ENCODE data around the gene SLC13A5. TPM values are rescaled to one million over a fixed set of nuclear protein-coding genes. Genes with fewer than 3 reads are reported as not detected.
A peak's percentile ranks its signal among the peaks of the same experiment; 100 is the strongest.

The SLC13A5 gene
- total and polyA plus RNA-seq, 5 donors from 2014 or later: not detected

GRCh38 chr17:6639586-6640535 lies 73.3 kb downstream of the SLC13A5 start:
- H3K27me3 ChIP-seq (ENCODE audit: control insufficient read depth, insufficient read depth, low read length): no peaks in the 10 kb centered on the region
- Mint-ChIP-seq H3K27ac (peak overlapping the region in 2 of 3 donors; percentile 87 to 98), H3K27me3 (peaks cover 8% of the 10 kb centered on the region), H3K4me1 (peaks cover 24 to 63% (median 43%) of the 10 kb centered on the region in 4 donors), H3K9me3 (no peaks in the 10 kb centered on the region), H3K36me3 (peaks cover 10% of the 10 kb centered on the region), H3K4me3 (peak overlapping the region; percentile 93 to 98 (median 95))
- no peaks in the 10 kb centered on the region for H3K9me3 ChIP-seq (ENCODE audit: control insufficient read depth in 2 of 2, low read length in 2 of 2)
- ATAC-seq (ENCODE audit: low read depth in 2 of 2) (peak in 1 of 2 donors; percentile 10), DNase-seq (peak in 2 of 3 donors; percentile 26 to 50)
- peak overlapping the region; percentile 92 for H3K4me3 ChIP-seq (ENCODE audit: low read depth, low read length)
- H3K36me3 ChIP-seq (ENCODE audit: control insufficient read depth, insufficient read depth, low read length): peaks cover 13% of the 10 kb centered on the region
- H3K27ac ChIP-seq (ENCODE audit: insufficient read depth, low read length, poor library complexity, severe bottlenecking): peak overlapping the region; percentile 83
- peaks cover 35% of the 10 kb centered on the region for H3K4me1 ChIP-seq (ENCODE audit: control insufficient read depth, insufficient read depth, low read length, poor library complexity, severe bottlenecking)

GRCh38 chr17:6639014-6639585 lies 74.1 kb downstream of the SLC13A5 start:
- ATAC-seq (ENCODE audit: low read depth in 2 of 2) (no peak), DNase-seq (peak in 1 of 3 donors; percentile 5)
- Mint-ChIP-seq H3K36me3 (peaks cover 9% of the 10 kb centered on the region), H3K27me3 (peaks cover 8% of the 10 kb centered on the region), H3K4me1 (peaks cover 22 to 61% (median 40%) of the 10 kb centered on the region in 4 donors), H3K27ac (peak overlapping the region; percentile 48 to 98 (median 87)), H3K9me3 (no peaks in the 10 kb centered on the region), H3K4me3 (peak overlapping the region; percentile 93 to 98 (median 95))
- Histone ChIP-seq H3K9me3 (ENCODE audit: control insufficient read depth in 2 of 2, low read length in 2 of 2) (no peaks in the 10 kb centered on the region), H3K27ac (ENCODE audit: insufficient read depth, low read length, poor library complexity, severe bottlenecking) (no peak overlapping the region), H3K27me3 (ENCODE audit: control insufficient read depth, insufficient read depth, low read length) (no peaks in the 10 kb centered on the region), H3K36me3 (ENCODE audit: control insufficient read depth, insufficient read depth, low read length) (peaks cover 11% of the 10 kb centered on the region), H3K4me3 (ENCODE audit: low read depth, low read length) (no peak overlapping the region), H3K4me1 (ENCODE audit: control insufficient read depth, insufficient read depth, low read length, poor library complexity, severe bottlenecking) (peaks cover 35% of the 10 kb centered on the region)

GRCh38 chr17:6638046-6638908 lies 74.9 kb downstream of the SLC13A5 start:
- Histone ChIP-seq H3K4me3 (ENCODE audit: low read depth, low read length) (no peak overlapping the region), H3K4me1 (ENCODE audit: control insufficient read depth, insufficient read depth, low read length, poor library complexity, severe bottlenecking) (peaks cover 35% of the 10 kb centered on the region), H3K36me3 (ENCODE audit: control insufficient read depth, insufficient read depth, low read length) (peaks cover 9% of the 10 kb centered on the region), H3K9me3 (ENCODE audit: control insufficient read depth in 2 of 2, low read length in 2 of 2) (no peaks in the 10 kb centered on the region), H3K27ac (ENCODE audit: insufficient read depth, low read length, poor library complexity, severe bottlenecking) (no peak overlapping the region), H3K27me3 (ENCODE audit: control insufficient read depth, insufficient read depth, low read length) (no peaks in the 10 kb centered on the region)
- Mint-ChIP-seq H3K27ac (peak overlapping the region; percentile 14 to 87 (median 60)), H3K9me3 (no peaks in the 10 kb centered on the region), H3K4me3 (peak overlapping the region; percentile 21 to 98 (median 94)), H3K36me3 (peaks cover 15% of the 10 kb centered on the region), H3K27me3 (peaks cover 8% of the 10 kb centered on the region), H3K4me1 (peaks cover 17 to 56% (median 36%) of the 10 kb centered on the region in 4 donors)
- DNase-seq (no peak), ATAC-seq (ENCODE audit: low read depth in 2 of 2) (no peak)

GRCh38 chr17:6637458-6637840 lies 75.7 kb downstream of the SLC13A5 start:
- H3K4me3 Mint-ChIP-seq: peak overlapping the region in 3 of 4 donors; percentile 22 to 70 (median 66)
- Histone ChIP-seq H3K27ac (ENCODE audit: insufficient read depth, low read length, poor library complexity, severe bottlenecking) (no peak overlapping the region), H3K4me1 (ENCODE audit: control insufficient read depth, insufficient read depth, low read length, poor library complexity, severe bottlenecking) (peaks cover 34% of the 10 kb centered on the region), H3K27me3 (ENCODE audit: control insufficient read depth, insufficient read depth, low read length) (no peaks in the 10 kb centered on the region), H3K36me3 (ENCODE audit: control insufficient read depth, insufficient read depth, low read length) (peaks cover 16% of the 10 kb centered on the region), H3K9me3 (ENCODE audit: control insufficient read depth in 2 of 2, low read length in 2 of 2) (no peaks in the 10 kb centered on the region), H3K4me3 (ENCODE audit: low read depth, low read length) (no peak overlapping the region)
- H3K27ac Mint-ChIP-seq: peak overlapping the region in 1 of 3 donors; percentile 60
- no peaks in the 10 kb centered on the region for H3K9me3 Mint-ChIP-seq
- no peak for DNase-seq
- peaks cover 11 to 48% (median 30%) of the 10 kb centered on the region in 4 donors for H3K4me1 Mint-ChIP-seq
- peaks cover 8% of the 10 kb centered on the region for H3K27me3 Mint-ChIP-seq
- ATAC-seq (ENCODE audit: low read depth in 2 of 2): no peak
- peaks cover 20% of the 10 kb centered on the region for H3K36me3 Mint-ChIP-seq

GRCh38 chr17:6636616-6637457 lies 76.3 kb downstream of the SLC13A5 start:
- H3K36me3 Mint-ChIP-seq: peaks cover 23% of the 10 kb centered on the region
- no peaks in the 10 kb centered on the region for H3K9me3 Mint-ChIP-seq
- no peak overlapping the region for H3K4me3 ChIP-seq (ENCODE audit: low read depth, low read length)
- peak overlapping the region in 1 of 3 donors; percentile 78 for H3K27ac Mint-ChIP-seq
- H3K27me3 Mint-ChIP-seq: peaks cover 8% of the 10 kb centered on the region
- ATAC-seq (ENCODE audit: low read depth in 2 of 2) (no peak), DNase-seq (no peak)
- H3K27me3 ChIP-seq (ENCODE audit: control insufficient read depth, insufficient read depth, low read length): no peaks in the 10 kb centered on the region
- H3K36me3 ChIP-seq (ENCODE audit: control insufficient read depth, insufficient read depth, low read length): peaks cover 22% of the 10 kb centered on the region
- H3K9me3 ChIP-seq (ENCODE audit: control insufficient read depth in 2 of 2, low read length in 2 of 2): no peaks in the 10 kb centered on the region
- peak overlapping the region in 2 of 4 donors; percentile 66 to 70 for H3K4me3 Mint-ChIP-seq
- H3K4me1 Mint-ChIP-seq: peaks cover 7 to 42% (median 25%) of the 10 kb centered on the region in 4 donors
- no peak overlapping the region for H3K27ac ChIP-seq (ENCODE audit: insufficient read depth, low read length, poor library complexity, severe bottlenecking)
- peaks cover 28% of the 10 kb centered on the region for H3K4me1 ChIP-seq (ENCODE audit: control insufficient read depth, insufficient read depth, low read length, poor library complexity, severe bottlenecking)

- no peaks in the 10 kb centered on the region for H3K9me3 Mint-ChIP-seq
- no peak overlapping the region for H3K27ac Mint-ChIP-seq
- DNase-seq (no peak), ATAC-seq (ENCODE audit: low read depth in 2 of 2) (no peak)
- Histone ChIP-seq H3K27me3 (ENCODE audit: control insufficient read depth, insufficient read depth, low read length) (no peaks in the 10 kb centered on the region), H3K36me3 (ENCODE audit: control insufficient read depth, insufficient read depth, low read length) (peaks cover 25% of the 10 kb centered on the region), H3K27ac (ENCODE audit: insufficient read depth, low read length, poor library complexity, severe bottlenecking) (no peak overlapping the region), H3K4me1 (ENCODE audit: control insufficient read depth, insufficient read depth, low read length, poor library complexity, severe bottlenecking) (peaks cover 21% of the 10 kb centered on the region), H3K9me3 (ENCODE audit: control insufficient read depth in 2 of 2, low read length in 2 of 2) (no peaks in the 10 kb centered on the region), H3K4me3 (ENCODE audit: low read depth, low read length) (no peak overlapping the region)
- H3K27me3 Mint-ChIP-seq: peaks cover 8% of the 10 kb centered on the region
- H3K36me3 Mint-ChIP-seq: peaks cover 27% of the 10 kb centered on the region
- peak overlapping the region in 1 of 4 donors; percentile 70 for H3K4me3 Mint-ChIP-seq
- H3K4me1 Mint-ChIP-seq: peaks cover 5 to 39% (median 19%) of the 10 kb centered on the region in 4 donors
These were observed 77.1 kb downstream of the SLC13A5 start for GRCh38 chr17:6636105-6636504.
